Left kidney (tissue), 2 donors: Measurements from ENCODE around the gene DUSP5. TPM values are rescaled to one million over a fixed set of nuclear protein-coding genes. Genes with fewer than 3 reads are reported as not detected.
"Not testable (repeated sequence)": the region's sequence is repeated elsewhere in the genome, so short reads cannot be mapped to it uniquely, and the experiment has no call there.

ENCODE experiments used
- DNase-seq: peaks from one replicate; pipeline ENCODE4 v3.0.0-alpha.2; 2013
- polyA plus RNA-seq: library from polyadenylated mRNA; unstranded; fragments of 120-200 nt; gene quantifications from one replicate; pipeline ENCODE4 v1.2.1, GENCODE V29; 2013; ENCODE audit not compliant: insufficient read length

Gene DUSP5
- polyA plus RNA-seq, 1 donor: 9.2 TPM

DNA sequence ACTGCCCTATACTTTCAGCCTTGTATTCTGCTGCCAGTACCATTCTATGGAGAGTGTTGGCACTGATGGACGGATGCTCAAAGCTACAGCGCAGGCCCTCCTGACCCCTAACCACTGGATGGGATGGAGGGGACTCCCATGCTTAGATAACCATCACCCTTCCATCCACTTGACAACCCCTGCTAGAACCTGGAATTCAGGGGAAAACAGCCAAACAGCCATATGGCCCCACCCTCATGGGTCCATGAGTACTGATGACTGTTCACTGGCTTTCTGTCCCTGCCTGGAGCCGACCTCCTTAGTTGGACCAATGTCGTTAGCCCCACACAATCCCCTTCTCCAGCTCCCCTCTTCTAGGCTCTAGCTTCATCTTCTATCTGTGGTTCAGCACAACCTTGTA lies 16.2 kb downstream of the DUSP5 start:
- no peak for DNase-seq

GRCh38 chr10:110514848-110515247 lies 17.1 kb downstream of the DUSP5 start:
- DNase-seq: no peak

DNA sequence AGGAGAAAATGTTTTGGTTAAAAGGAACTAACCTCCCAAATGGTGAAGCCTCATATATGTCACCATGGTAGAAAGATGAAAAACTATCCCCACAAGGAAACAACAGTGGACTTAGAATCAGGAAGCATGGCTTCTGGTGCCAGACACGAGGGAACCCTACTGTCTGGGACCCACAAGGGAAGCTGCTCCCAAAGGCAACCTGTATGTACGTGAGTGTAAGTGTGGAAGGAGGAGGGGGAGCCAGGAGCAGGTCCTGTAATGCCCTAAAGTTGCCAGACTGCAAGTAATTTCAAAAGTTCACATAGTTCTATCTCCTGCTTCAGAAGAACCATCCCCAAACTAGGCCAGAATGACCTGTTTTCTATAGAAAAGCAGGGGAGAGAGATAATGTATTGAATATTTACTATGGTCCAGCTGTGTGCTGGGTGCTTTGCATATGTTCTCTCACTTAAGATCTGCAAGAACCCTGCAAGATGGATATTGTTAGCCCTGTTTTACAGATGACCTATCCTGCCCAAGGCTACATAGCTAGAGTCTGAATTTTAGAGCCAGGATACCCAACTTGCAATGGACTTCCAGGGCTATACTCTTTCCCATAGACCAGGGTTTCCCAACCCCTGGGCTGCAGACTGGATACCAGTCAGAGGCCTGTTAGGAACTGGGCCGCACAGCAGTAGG lies 19.2 kb downstream of the DUSP5 start:
- DNase-seq: no peak

DNA sequence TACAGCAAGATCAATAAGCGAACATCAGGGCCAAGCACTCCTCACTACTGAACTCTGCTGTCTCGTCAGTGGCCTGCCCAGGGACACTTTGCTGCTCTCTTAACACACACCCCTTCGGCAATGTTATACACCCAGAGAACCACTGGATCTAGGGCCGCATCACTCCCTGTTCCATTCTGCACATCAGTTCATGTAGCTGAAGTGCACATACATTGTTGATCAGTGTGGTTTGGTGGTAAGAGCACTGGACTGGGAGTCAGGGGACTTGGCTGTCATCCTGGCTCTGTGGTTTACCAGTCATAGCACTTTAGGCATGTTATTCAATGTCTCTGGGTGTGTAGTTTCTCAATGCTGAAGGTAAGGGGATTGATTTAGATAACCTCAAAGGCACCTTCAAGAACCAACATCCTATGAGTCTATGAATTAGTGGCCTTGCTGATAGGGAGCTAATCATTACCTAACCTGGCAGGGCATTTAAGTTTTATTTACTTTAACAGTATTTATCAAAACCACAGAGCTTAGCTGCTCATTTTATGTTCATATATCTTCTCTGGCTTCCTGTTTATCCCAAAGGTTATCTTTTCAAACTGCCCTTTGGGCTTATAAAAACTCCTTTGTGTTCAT lies 24.8 kb downstream of the DUSP5 start:
- DNase-seq: no peak

GRCh38 chr10:110523736-110524135 lies 26.0 kb downstream of the DUSP5 start:
- no peak for DNase-seq

DNA sequence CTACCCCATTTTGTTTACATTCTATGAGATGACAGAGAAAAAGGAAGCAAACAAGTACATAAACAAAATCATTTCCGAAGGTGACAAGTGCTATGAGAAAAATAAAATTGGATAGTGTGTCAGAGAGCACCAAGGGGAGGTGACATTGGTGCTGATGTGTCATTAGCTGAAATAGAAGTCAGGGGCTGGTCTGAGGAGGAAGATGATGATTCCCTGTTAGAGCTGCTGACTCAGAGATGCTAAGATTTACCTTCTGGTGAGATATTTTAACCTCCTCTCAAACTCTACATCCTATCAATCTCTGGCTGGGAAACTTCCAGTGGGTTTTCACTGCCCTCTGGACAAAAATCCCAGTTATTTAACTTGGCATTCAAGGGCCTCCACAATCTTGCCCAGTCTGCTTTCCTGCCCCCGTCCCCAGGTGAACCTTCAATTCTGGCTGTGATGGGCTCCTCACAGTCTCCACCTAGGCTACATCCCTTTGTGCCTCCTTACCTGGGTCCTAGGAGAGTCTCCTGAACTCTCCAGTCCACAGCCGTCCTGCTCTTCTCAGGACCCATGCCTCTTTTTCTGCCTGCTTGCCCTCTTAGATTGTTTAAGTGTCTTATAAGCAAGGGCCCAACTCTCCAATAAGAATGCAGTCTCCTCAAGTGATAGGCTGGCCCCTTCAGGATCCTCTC lies 26.6 kb downstream of the DUSP5 start:
- no peak for DNase-seq

DNA sequence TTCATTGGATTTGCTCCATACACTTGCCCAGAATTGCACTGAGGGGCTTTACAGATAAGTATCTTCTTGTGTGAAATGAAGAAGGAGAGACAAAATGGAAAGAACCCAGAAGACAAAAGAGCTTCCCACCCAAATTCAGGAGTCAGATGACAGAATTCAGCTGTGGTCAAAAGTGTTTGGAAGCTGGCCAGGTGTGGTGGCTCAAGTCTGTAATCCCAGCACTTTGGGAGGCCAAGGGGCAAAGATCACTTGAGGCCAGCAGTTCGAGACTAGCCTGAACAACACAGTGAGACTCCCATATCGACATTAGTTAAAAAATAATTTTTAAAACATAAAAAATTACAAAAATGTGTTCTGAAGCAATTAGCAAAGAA lies 27.1 kb downstream of the DUSP5 start:
- no peak for DNase-seq

DNA sequence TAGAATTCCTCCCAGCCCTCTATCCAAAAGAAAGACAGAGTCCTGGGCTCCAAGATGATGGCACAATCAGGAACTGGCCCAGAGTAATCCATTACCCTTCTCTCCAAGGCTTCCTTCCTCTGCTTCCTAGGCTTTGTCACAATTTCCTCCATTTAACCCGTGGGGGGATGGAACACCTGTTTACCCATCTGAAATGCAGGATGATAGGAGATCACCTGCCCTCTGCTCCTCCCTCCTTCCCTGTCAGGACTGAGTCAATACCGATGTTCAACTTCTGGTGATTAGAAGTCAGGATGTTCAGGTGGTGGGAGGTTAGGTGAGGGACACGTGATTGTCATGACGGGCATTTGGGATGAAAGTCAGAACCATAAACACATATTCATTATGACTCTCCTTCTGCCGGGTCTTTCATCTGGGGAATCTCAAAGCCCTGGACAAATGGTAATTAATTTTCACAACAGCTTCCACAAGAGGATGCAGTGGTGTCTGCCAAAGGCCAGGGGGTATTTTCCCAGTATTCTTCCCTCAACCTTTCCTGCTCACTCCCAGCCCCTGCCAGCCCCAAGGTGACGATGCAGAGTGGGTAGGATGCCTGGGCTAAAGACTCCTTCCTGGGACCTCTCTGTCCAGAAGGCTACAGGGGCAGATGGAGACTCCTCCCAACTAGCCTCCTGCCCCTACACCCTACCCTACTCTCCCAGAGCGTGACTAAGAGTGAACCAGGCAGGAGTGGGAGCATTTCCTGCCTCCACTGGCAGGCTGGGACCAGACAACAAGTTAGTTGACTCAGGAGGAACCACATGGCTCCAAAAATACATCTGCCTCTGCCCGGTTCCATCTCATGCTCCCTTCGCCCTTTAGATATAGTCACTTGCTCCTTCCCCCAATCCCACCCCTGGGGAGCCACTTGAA lies 27.9 kb downstream of the DUSP5 start:
- no peak for DNase-seq

- no peak for DNase-seq
These were observed 30.0 kb downstream of the DUSP5 start for GRCh38 chr10:110527731-110528171.

- DNase-seq: no peak
These were observed 30.7 kb downstream of the DUSP5 start for GRCh38 chr10:110528224-110528996.

DNA sequence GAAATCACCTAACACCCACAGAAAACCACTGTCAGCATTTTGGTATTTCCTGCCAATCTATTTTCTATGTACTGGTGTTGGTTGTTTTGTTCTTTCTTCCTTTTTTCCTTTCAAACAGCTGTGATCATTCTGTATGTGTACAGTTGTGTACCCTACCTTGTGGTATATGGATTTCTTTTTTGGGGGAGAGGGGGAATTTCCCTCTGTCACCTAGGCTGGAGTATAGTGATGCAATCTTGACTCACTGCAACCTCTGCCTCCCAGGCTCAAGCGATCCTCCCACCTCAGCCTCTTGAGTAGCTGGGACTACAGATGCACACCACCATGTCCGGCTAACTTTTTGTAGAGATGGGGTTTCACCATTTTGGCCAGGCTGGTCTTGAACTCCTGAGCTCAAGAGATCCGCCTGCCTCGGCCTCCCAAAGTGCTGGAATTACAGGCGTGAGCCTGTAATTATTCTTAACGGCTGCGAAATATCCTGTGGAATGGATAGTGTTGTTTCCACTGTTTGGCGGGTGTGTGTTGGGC lies 31.4 kb downstream of the DUSP5 start:
- DNase-seq: not testable (repeated sequence)

DNA sequence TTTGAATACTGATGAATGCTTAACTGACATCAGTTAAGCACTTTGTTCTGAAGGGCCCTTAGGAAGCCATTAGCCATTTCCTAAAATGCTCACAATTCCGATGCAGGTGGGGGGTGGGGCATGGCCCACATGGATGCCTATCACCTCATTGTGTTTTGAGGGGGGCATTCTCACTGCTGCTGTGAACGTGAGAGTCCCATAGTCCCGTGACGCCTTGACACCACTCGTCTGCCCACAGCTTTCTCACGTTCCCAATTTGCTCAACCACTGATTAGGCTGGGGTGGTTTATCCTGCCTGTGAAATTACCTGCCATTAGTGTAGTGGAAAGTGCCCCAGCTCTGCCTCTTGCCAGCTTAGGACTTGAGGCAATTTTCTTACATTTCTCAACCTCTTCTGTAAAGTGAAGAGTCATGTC lies 31.9 kb downstream of the DUSP5 start:
- DNase-seq: no peak

GRCh38 chr10:110530131-110530831 lies 32.6 kb downstream of the DUSP5 start:
- DNase-seq: peak; percentile 22

- DNase-seq: no peak
These were observed 34.0 kb downstream of the DUSP5 start for GRCh38 chr10:110531687-110532086.

DNA sequence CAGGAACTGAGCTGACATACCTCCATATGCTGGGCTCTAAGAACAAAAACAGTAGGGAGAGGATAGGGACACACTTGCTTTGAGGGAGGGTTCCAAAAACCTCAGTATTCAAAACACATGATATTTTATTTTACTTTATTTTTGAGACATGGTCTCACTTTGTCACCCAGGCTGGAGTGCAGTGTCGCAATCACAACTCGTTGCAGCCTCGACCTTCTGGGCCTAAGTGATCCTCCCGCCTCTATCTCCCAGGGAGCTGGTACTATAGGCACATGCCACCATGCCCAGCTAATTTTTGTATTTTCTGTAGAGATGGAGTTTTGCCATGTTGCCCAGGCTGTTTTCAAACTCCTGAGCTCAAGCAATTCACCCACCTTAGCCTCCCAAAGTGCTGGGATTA lies 34.9 kb downstream of the DUSP5 start:
- not testable (repeated sequence) for DNase-seq

GRCh38 chr10:110533149-110533548 lies 35.4 kb downstream of the DUSP5 start:
- DNase-seq: no peak

DNA sequence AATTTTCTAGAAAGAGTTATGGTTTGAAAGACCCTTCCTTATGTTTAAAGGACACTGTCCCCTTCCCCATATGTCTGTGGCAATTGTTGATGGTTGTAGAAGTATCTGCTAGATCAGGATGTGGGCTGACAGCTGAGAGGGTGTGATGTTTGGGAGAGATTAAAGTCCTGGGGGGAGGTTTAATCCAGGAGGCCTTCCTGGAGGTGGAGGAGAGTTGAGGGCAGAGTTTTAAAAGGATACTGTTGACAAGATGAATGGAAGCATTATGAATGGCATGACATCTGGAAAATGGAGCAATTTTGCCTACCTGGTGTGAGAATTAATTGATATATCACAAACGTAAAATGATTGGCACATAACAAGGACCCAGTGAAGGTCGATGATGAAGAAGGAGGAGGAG lies 36.9 kb downstream of the DUSP5 start:
- DNase-seq: no peak

GRCh38 chr10:110535958-110536891 lies 38.5 kb downstream of the DUSP5 start:
- DNase-seq: no peak

DNA sequence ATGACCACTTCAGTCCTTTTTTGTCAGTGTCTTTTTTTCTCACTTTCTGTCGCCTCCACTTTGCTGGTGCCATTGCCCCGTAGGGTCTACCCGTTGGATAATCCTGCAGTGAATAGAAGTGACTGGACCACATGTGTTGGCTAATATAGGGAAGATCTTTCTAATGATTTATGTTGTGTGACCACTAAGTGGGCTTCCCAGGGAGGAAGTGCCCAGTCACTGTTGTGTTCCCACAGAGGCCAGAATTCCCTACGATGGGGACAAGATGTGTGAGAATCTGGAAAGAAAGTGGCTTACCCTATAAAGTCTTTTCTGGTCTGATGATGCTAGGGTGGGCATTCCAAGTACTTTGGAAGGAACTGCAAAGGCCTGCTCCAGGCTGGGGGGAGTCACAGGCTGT lies 41.4 kb downstream of the DUSP5 start:
- DNase-seq: no peak

GRCh38 chr10:110540031-110540430 lies 42.3 kb downstream of the DUSP5 start:
- no peak for DNase-seq
